PFSK-1 (cell line): ENCODE data around the gene WDR37.

Source experiments
- POLR2AphosphoS5 ChIP-seq: IDR thresholded peaks from 2 replicates; pipeline ENCODE4 v1.6.1; 2012; ENCODE audit warnings: low read depth, mild to moderate bottlenecking, control low read depth, low read length, moderate library complexity
- TF ChIP-seq, protein P1 (sequence below), 2 experiments: IDR thresholded peaks; 2 replicates each; pipeline versions ENCODE4 v1.6.1 to v1.8.0; 2011 to 2012; ENCODE audit warnings: low read depth in 2 of 2, low read length in 2 of 2, control low read depth in 1 of 2, inconsistent platforms in 1 of 2, mild to moderate bottlenecking in 1 of 2, moderate library complexity in 1 of 2; ENCODE audit not compliant: insufficient read depth in 1 of 2

DNA sequence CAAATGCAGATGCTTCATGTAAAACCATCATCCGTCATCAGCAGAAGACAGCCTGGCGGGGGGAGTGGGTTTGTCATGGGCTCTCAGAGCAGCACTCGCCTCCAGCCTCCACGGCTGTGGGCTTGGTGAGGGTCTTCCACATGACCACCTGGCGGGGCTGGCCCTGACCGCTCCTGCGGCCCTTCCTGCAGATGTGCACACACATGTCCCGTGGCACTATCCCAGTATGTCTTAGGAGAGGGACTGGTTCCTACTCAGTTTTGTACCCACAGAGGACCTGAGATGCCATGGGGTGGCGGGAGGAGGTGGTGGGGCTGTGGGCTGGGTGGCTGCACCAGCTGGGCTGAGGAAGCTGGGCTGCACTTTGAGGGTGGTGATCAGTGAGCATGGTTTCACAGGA, 35.2 kb upstream of the WDR37 start:
- TF ChIP-seq, protein P1, sequence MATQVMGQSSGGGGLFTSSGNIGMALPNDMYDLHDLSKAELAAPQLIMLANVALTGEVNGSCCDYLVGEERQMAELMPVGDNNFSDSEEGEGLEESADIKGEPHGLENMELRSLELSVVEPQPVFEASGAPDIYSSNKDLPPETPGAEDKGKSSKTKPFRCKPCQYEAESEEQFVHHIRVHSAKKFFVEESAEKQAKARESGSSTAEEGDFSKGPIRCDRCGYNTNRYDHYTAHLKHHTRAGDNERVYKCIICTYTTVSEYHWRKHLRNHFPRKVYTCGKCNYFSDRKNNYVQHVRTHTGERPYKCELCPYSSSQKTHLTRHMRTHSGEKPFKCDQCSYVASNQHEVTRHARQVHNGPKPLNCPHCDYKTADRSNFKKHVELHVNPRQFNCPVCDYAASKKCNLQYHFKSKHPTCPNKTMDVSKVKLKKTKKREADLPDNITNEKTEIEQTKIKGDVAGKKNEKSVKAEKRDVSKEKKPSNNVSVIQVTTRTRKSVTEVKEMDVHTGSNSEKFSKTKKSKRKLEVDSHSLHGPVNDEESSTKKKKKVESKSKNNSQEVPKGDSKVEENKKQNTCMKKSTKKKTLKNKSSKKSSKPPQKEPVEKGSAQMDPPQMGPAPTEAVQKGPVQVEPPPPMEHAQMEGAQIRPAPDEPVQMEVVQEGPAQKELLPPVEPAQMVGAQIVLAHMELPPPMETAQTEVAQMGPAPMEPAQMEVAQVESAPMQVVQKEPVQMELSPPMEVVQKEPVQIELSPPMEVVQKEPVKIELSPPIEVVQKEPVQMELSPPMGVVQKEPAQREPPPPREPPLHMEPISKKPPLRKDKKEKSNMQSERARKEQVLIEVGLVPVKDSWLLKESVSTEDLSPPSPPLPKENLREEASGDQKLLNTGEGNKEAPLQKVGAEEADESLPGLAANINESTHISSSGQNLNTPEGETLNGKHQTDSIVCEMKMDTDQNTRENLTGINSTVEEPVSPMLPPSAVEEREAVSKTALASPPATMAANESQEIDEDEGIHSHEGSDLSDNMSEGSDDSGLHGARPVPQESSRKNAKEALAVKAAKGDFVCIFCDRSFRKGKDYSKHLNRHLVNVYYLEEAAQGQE (IDR thresholded peaks at IDR 0.05; ENCODE audit: insufficient read depth in 1 of 2, low read depth in 2 of 2, low read length in 2 of 2): no peak
- no peak for TF ChIP-seq POLR2AphosphoS5
